Heart left ventricle (tissue), 13 donors: ENCODE measurements around the gene SNAP29.

Experiments
- POLR2A ChIP-seq, 2 donors: fragments of 450-650 bp; IDR thresholded peaks; one replicate each; pipeline ENCODE4 v1.6.1; 2017; ENCODE audit warnings: antibody characterized with exemption in 2 of 2, mild to moderate bottlenecking in 2 of 2, moderate library complexity in 2 of 2
- TF ChIP-seq, protein P1 (sequence below), 12 donors: fragments of 200-600 bp; sonication (generic) in 4 of 12; IDR thresholded peaks; one replicate each; pipeline versions ENCODE4 v1.5.0 to v1.8.0; 2018 to 2022; ENCODE audit warnings: antibody characterized with exemption in 12 of 12, mild to moderate bottlenecking in 5 of 12
- donor health status: ischemic (EF 13 %, LVEDD 7.1; RV severe dilation, severe dysfunction).
- donor health status: DM: no; HTN: yes; CAD: no.
- donor health status: DM: no; HTN: no; CAD: no.
- donor health status: ischemic (EF 25% LVEDD 6.9; RV normal size, moderate dysfunction).
- donor health status: ischemic (EF 25% LVEDD 5.7; RV mildly dilated, moderate dysfunction).
- donor health status: ischemic (EF 35%, LVEDD 5.7; RV mildly dilated, moderate dysfunction).
- donor health status: nonischemic (EF 11% LVEDD 7.7; RV severe dilation, severe dysfunction).
- donor health status: DM: yes; HTN: yes; CAD: no.
- donor health status: PGD.
- donor health status: ischemic (EF 29% LVEDD 5.4; RV normal size, mild dysfunction).
- donor health status: nonischemic (EF 23%, LVEDD 6.1; RV moderate dilation, normal function).

GRCh38 chr22:20863366-20863765, 4.6 kb downstream of the SNAP29 start:
- TF ChIP-seq, protein P1, sequence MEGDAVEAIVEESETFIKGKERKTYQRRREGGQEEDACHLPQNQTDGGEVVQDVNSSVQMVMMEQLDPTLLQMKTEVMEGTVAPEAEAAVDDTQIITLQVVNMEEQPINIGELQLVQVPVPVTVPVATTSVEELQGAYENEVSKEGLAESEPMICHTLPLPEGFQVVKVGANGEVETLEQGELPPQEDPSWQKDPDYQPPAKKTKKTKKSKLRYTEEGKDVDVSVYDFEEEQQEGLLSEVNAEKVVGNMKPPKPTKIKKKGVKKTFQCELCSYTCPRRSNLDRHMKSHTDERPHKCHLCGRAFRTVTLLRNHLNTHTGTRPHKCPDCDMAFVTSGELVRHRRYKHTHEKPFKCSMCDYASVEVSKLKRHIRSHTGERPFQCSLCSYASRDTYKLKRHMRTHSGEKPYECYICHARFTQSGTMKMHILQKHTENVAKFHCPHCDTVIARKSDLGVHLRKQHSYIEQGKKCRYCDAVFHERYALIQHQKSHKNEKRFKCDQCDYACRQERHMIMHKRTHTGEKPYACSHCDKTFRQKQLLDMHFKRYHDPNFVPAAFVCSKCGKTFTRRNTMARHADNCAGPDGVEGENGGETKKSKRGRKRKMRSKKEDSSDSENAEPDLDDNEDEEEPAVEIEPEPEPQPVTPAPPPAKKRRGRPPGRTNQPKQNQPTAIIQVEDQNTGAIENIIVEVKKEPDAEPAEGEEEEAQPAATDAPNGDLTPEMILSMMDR (IDR thresholded peaks at IDR 0.05): no peak
- TF ChIP-seq POLR2A (IDR thresholded peaks at IDR 0.05): no peak
